ENCODE data around the gene PDE4DIP. TPM values are rescaled to one million over a fixed set of nuclear protein-coding genes. Genes with fewer than 3 reads are reported as not detected.
"Not testable (repeated sequence)": the region's sequence is repeated elsewhere in the genome, so short reads cannot be mapped to it uniquely, and the experiment has no call there.

The PDE4DIP gene
- total RNA-seq, 2 experiments from 2014 or later = 18.4 to 19.9 TPM

- H3K9me3 Mint-ChIP-seq; intact Hi-C loops (cut with micrococcal nuclease); H3K4me3 Mint-ChIP-seq; H3K27ac Mint-ChIP-seq; H3K4me1 Mint-ChIP-seq (ENCODE audit: low read depth); H3K36me3 Mint-ChIP-seq (ENCODE audit: low read depth); H3K27me3 Mint-ChIP-seq (ENCODE audit: low read depth); CTCF ChIA-PET; DNase-seq: not testable (repeated sequence)
Observed at GRCh38 chr1:148851684-148852083, 7.5 kb downstream of the PDE4DIP start.

GRCh38 chr1:148853363-148853762 lies 9.1 kb downstream of the PDE4DIP start:
- H3K27me3 Mint-ChIP-seq (ENCODE audit: low read depth); H3K36me3 Mint-ChIP-seq (ENCODE audit: low read depth); H3K9me3 Mint-ChIP-seq; H3K4me1 Mint-ChIP-seq (ENCODE audit: low read depth); intact Hi-C loops (cut with micrococcal nuclease); H3K27ac Mint-ChIP-seq; DNase-seq; CTCF ChIA-PET; H3K4me3 Mint-ChIP-seq: not testable (repeated sequence)

GRCh38 chr1:148854063-148854462 lies 9.8 kb downstream of the PDE4DIP start:
- H3K4me3 Mint-ChIP-seq; H3K36me3 Mint-ChIP-seq (ENCODE audit: low read depth); H3K4me1 Mint-ChIP-seq (ENCODE audit: low read depth); intact Hi-C loops (cut with micrococcal nuclease); CTCF ChIA-PET; H3K27me3 Mint-ChIP-seq (ENCODE audit: low read depth); H3K27ac Mint-ChIP-seq; H3K9me3 Mint-ChIP-seq; DNase-seq: not testable (repeated sequence)

GRCh38 chr1:148855367-148855766 lies 11.1 kb downstream of the PDE4DIP start:
- CTCF ChIA-PET; H3K4me3 Mint-ChIP-seq; H3K27me3 Mint-ChIP-seq (ENCODE audit: low read depth); H3K9me3 Mint-ChIP-seq; H3K27ac Mint-ChIP-seq; H3K4me1 Mint-ChIP-seq (ENCODE audit: low read depth); DNase-seq; H3K36me3 Mint-ChIP-seq (ENCODE audit: low read depth); intact Hi-C loops (cut with micrococcal nuclease): not testable (repeated sequence)

- intact Hi-C loops (cut with micrococcal nuclease); H3K4me1 Mint-ChIP-seq (ENCODE audit: low read depth); DNase-seq; H3K27ac Mint-ChIP-seq; H3K27me3 Mint-ChIP-seq (ENCODE audit: low read depth); H3K36me3 Mint-ChIP-seq (ENCODE audit: low read depth); CTCF ChIA-PET; H3K9me3 Mint-ChIP-seq; H3K4me3 Mint-ChIP-seq: not testable (repeated sequence)
Observed at GRCh38 chr1:148860049-148860448, 15.8 kb downstream of the PDE4DIP start.

- H3K27ac Mint-ChIP-seq; H3K9me3 Mint-ChIP-seq; DNase-seq; intact Hi-C loops (cut with micrococcal nuclease); H3K27me3 Mint-ChIP-seq (ENCODE audit: low read depth); H3K4me3 Mint-ChIP-seq; H3K36me3 Mint-ChIP-seq (ENCODE audit: low read depth); CTCF ChIA-PET; H3K4me1 Mint-ChIP-seq (ENCODE audit: low read depth): not testable (repeated sequence)
Observed at GRCh38 chr1:148860579-148861259, 16.5 kb downstream of the PDE4DIP start.

GRCh38 chr1:148862590-148862989 lies 18.4 kb downstream of the PDE4DIP start:
- H3K9me3 Mint-ChIP-seq; intact Hi-C loops (cut with micrococcal nuclease); CTCF ChIA-PET: not testable (repeated sequence)

GRCh38 chr1:148868924-148869633 lies 24.9 kb downstream of the PDE4DIP start:
- H3K4me1 Mint-ChIP-seq (ENCODE audit: low read depth); H3K27me3 Mint-ChIP-seq (ENCODE audit: low read depth); H3K4me3 Mint-ChIP-seq; H3K27ac Mint-ChIP-seq; intact Hi-C loops (cut with micrococcal nuclease); DNase-seq; H3K9me3 Mint-ChIP-seq; CTCF ChIA-PET; H3K36me3 Mint-ChIP-seq (ENCODE audit: low read depth): not testable (repeated sequence)

More at GRCh38 chr1:148862590-148862989, 18.4 kb downstream of the PDE4DIP start:
- H3K27me3 Mint-ChIP-seq (ENCODE audit: low read depth); H3K27ac Mint-ChIP-seq; H3K36me3 Mint-ChIP-seq (ENCODE audit: low read depth); H3K4me1 Mint-ChIP-seq (ENCODE audit: low read depth); DNase-seq; H3K4me3 Mint-ChIP-seq: not testable (repeated sequence)

- H3K27me3 Mint-ChIP-seq (ENCODE audit: low read depth); DNase-seq; H3K27ac Mint-ChIP-seq; H3K4me3 Mint-ChIP-seq; H3K9me3 Mint-ChIP-seq; H3K4me1 Mint-ChIP-seq (ENCODE audit: low read depth); intact Hi-C loops (cut with micrococcal nuclease); CTCF ChIA-PET; H3K36me3 Mint-ChIP-seq (ENCODE audit: low read depth): not testable (repeated sequence)
Observed at GRCh38 chr1:148869634-148869961, 25.4 kb downstream of the PDE4DIP start.

- H3K9me3 Mint-ChIP-seq; intact Hi-C loops (cut with micrococcal nuclease); CTCF ChIA-PET; H3K36me3 Mint-ChIP-seq (ENCODE audit: low read depth); H3K4me1 Mint-ChIP-seq (ENCODE audit: low read depth); H3K4me3 Mint-ChIP-seq; H3K27me3 Mint-ChIP-seq (ENCODE audit: low read depth); H3K27ac Mint-ChIP-seq; DNase-seq: not testable (repeated sequence)
Observed at GRCh38 chr1:148874408-148875388, 30.5 kb downstream of the PDE4DIP start.

- H3K36me3 Mint-ChIP-seq (ENCODE audit: low read depth); DNase-seq; CTCF ChIA-PET; H3K27ac Mint-ChIP-seq; H3K4me1 Mint-ChIP-seq (ENCODE audit: low read depth); intact Hi-C loops (cut with micrococcal nuclease); H3K9me3 Mint-ChIP-seq; H3K27me3 Mint-ChIP-seq (ENCODE audit: low read depth); H3K4me3 Mint-ChIP-seq: not testable (repeated sequence)
Observed at GRCh38 chr1:148879812-148880416, 35.7 kb downstream of the PDE4DIP start.

GRCh38 chr1:148881261-148881660 lies 37.0 kb downstream of the PDE4DIP start:
- H3K27ac Mint-ChIP-seq; H3K27me3 Mint-ChIP-seq (ENCODE audit: low read depth); H3K36me3 Mint-ChIP-seq (ENCODE audit: low read depth); intact Hi-C loops (cut with micrococcal nuclease); H3K9me3 Mint-ChIP-seq; H3K4me1 Mint-ChIP-seq (ENCODE audit: low read depth); DNase-seq; H3K4me3 Mint-ChIP-seq; CTCF ChIA-PET: not testable (repeated sequence)

Measured in activated naive CD4-positive, alpha-beta T cell treated with anti-CD3 and anti-CD28 coated beads for 36 hours (primary cell).